Activated naive CD8-positive, alpha-beta T cell treated with anti-CD3 and anti-CD28 coated beads, Interleukin-2, amount 50 U/mL, for 16 hours (primary cell): ENCODE data around the gene CTNNA3.

Experiments
- DNase-seq: peaks from one replicate; pipeline ENCODE4 v3.0.0-alpha.2; 2020; ENCODE audit warnings: low read depth, low spot score

CTNNA3 gene

GRCh38 chr10:66819691-66820090 lies 876.3 kb downstream of the CTNNA3 start:
- DNase-seq: no peak

GRCh38 chr10:66813122-66813521 lies 882.9 kb downstream of the CTNNA3 start:
- no peak for DNase-seq

GRCh38 chr10:66811211-66811610 lies 884.8 kb downstream of the CTNNA3 start:
- DNase-seq: no peak

GRCh38 chr10:66809402-66809801 lies 886.6 kb downstream of the CTNNA3 start:
- DNase-seq: no peak

GRCh38 chr10:66805612-66806011 lies 890.4 kb downstream of the CTNNA3 start:
- no peak for DNase-seq

- no peak for DNase-seq
These were observed 891.0 kb downstream of the CTNNA3 start for GRCh38 chr10:66804962-66805361.

- no peak for DNase-seq
These were observed 892.8 kb downstream of the CTNNA3 start for GRCh38 chr10:66803174-66803573.

GRCh38 chr10:66799474-66799873 lies 896.5 kb downstream of the CTNNA3 start:
- DNase-seq: no peak

GRCh38 chr10:66795866-66796265 lies 900.1 kb downstream of the CTNNA3 start:
- DNase-seq: no peak

GRCh38 chr10:66792441-66792840 lies 903.6 kb downstream of the CTNNA3 start:
- no peak for DNase-seq

- DNase-seq: no peak
These were observed 907.6 kb downstream of the CTNNA3 start for GRCh38 chr10:66788178-66788987.

- DNase-seq: no peak
These were observed 909.3 kb downstream of the CTNNA3 start for GRCh38 chr10:66786709-66787108.

GRCh38 chr10:66784770-66785169 lies 911.2 kb downstream of the CTNNA3 start:
- DNase-seq: no peak

GRCh38 chr10:66783316-66783715 lies 912.7 kb downstream of the CTNNA3 start:
- DNase-seq: no peak

GRCh38 chr10:66782776-66783175 lies 913.2 kb downstream of the CTNNA3 start:
- no peak for DNase-seq

- DNase-seq: no peak
These were observed 913.9 kb downstream of the CTNNA3 start for GRCh38 chr10:66782144-66782543.

GRCh38 chr10:66780796-66781195 lies 915.2 kb downstream of the CTNNA3 start:
- no peak for DNase-seq

GRCh38 chr10:66778351-66778750 lies 917.6 kb downstream of the CTNNA3 start:
- no peak for DNase-seq

- DNase-seq: no peak
These were observed 918.3 kb downstream of the CTNNA3 start for GRCh38 chr10:66777665-66778064.

GRCh38 chr10:66773472-66773817 lies 922.5 kb downstream of the CTNNA3 start:
- DNase-seq: no peak

- no peak for DNase-seq
These were observed 923.2 kb downstream of the CTNNA3 start for GRCh38 chr10:66772548-66773471.

GRCh38 chr10:66767707-66768106 lies 928.3 kb downstream of the CTNNA3 start:
- DNase-seq: no peak
